LHCN-M2 (cell line): ENCODE measurements around the gene SLCO4A1. TPM values are rescaled to one million over a fixed set of nuclear protein-coding genes. Genes with fewer than 3 reads are reported as not detected.

Experiments used
- DNase-seq: peaks from one replicate; pipeline ENCODE4 v3.0.0-alpha.2; 2012; ENCODE audit warnings: low read depth
- total RNA-seq: library from RNA; depleted of rRNA; stranded (reverse); fragments of >200 nt; gene quantifications from 2 replicates; pipeline ENCODE4 v1.2.3, GENCODE V29; 2014

The SLCO4A1 gene
- total RNA-seq, 1 experiment from 2014 or later, result 0.17 TPM

DNA sequence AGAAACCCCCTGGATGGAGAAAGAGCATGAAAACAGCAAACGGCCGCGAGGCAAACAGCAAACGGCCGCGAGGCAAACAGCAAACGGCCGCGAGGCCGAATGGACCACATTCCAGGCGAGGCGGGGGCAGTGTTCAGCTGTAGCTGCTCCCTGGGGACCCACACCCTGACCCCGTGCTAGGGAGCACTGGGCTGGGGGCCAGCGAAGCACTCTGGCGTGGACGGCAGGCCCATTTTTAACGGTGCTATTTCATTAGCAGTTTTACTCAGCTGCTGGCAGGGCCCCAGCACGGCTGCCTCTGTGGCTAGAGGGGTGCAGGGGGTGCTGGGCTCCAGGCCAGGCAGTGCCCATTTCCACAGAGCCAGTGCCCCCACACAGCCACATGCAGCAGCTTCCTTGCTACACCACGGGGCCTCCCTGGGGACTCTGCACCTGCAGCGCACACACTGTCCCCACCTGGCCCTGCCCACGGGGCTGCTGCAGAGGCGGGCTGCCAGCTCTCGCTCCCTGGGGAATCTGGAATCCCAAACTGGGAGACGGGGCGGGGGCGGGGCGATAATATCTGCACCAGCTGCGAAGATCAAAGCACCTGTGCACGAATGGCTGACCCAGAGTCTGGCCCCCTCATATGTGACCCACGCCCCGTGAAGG lies 35.6 kb upstream of the SLCO4A1 start:
- no peak for DNase-seq

DNA sequence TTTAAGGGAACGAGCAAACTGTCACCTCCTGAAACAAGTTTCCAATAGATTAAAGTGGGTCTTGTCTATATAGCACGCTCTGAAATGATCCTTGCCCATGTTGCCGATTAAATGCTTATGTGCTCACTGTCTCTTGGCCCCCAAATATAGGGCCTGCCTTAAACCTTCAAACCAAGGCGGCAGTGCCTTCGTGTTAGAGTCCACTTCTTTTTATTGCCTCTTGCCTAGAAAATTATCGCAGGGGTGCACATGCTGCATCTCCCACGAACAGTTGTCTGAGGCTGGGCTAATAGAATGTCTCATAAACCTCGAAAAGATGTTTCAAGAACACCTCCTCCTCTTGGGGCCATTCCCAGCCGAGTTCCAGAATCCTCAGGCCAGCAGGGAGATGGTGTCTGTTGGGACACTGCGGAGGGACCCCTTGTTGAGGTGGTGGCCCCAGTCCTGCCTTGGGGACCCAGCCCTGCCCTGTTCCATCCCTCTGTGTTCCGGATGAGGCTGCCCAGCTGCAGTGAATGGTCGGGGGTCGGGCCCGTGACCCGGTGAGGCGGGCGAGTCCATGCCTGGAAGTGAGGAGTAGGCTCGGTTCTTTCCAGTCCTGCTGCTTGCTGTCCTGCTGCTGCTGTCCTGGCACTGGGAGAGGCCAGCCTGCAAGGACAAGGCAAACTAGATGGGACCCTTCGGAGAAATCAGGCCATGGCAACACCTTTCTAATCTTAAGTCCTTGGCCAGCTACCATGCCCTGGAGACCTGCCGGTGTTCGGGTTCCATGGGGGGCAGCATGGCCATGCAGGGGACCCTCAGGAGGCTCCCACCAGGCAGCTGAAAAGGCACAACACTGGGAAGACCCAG lies 34.7 kb upstream of the SLCO4A1 start:
- no peak for DNase-seq

GRCh38 chr20:62608218-62608565 lies 34.1 kb upstream of the SLCO4A1 start:
- no peak for DNase-seq

GRCh38 chr20:62609279-62609720 lies 33.0 kb upstream of the SLCO4A1 start:
- no peak for DNase-seq

- DNase-seq, result no peak
Observed at GRCh38 chr20:62609811-62610757, 32.2 kb upstream of the SLCO4A1 start.

- no peak for DNase-seq
Observed at GRCh38 chr20:62611012-62611411, 31.3 kb upstream of the SLCO4A1 start.

GRCh38 chr20:62611819-62612218 lies 30.5 kb upstream of the SLCO4A1 start:
- no peak for DNase-seq

GRCh38 chr20:62614085-62614960 lies 28.0 kb upstream of the SLCO4A1 start:
- no peak for DNase-seq

GRCh38 chr20:62614961-62615680 lies 27.2 kb upstream of the SLCO4A1 start:
- no peak for DNase-seq

DNA sequence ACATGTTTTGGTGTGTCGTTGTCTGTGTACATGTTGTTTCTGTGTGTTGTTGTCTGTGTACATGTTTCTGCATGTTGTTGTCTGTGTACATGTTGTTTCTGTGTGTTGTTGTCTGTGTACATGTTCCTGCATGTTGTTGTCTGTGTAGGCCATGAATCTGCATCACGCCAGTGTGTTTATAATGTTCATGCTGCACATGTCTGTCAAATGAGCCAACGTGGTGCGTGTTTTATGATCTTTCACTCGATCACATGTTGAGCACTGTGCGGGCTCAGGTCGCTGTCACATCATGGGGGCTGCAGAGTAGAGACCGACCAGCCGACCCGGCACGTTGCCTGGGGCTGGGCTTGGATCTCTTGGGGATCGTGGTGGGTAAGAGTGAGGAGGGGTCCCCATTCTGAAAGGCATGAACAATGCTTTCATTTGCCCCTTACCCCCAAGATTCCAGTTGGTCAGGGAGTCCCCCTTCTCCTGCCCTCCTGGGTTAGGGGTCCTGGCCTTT lies 26.5 kb upstream of the SLCO4A1 start:
- no peak for DNase-seq

DNA sequence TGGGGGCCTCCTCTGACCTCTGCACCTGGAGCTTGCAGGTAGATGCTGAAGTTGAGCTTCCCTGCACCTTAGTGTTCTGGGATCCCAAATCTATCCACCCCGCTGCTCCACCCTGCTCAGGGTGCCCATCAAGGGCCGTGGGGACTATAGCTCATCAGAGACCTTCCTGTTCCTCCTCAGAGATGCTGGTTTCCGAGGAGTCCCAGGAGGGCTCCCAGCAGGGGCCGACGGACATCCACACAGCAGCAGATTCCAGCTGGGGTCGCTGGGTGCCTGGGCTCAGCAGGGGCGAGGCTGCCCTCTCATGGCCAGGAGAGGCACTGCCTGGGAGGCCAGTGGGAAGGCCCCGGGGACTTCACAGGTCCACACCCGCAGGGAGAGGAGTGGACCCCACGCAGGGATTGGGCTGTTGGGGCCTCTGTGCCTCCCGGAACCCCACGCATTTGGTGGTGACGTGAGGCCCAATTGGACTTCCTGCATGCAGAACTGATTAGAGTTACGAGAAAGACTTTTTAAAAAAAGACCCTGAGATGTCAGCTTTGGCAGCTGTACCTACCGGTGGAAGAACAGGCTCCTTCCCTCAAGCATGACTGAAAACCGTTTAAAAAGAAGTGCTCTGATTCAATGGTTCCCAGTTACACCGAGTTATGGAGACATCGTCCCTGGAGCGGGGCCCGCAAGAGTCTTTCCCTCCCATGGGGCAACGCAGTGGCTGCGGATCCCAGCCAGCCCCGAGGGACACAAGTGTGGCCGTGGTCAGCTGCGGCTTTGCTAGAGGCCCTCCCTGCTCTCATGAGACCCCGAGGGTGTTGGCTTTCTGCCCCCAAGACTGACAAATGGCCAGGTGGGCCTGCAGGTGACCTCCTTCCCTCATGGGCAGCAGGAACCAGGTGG lies 25.3 kb upstream of the SLCO4A1 start:
- peak; percentile 34 for DNase-seq

GRCh38 chr20:62617711-62618483 lies 24.4 kb upstream of the SLCO4A1 start:
- no peak for DNase-seq

GRCh38 chr20:62618611-62619529 lies 23.4 kb upstream of the SLCO4A1 start:
- no peak for DNase-seq

GRCh38 chr20:62620625-62621024 lies 21.7 kb upstream of the SLCO4A1 start:
- DNase-seq, result no peak

DNA sequence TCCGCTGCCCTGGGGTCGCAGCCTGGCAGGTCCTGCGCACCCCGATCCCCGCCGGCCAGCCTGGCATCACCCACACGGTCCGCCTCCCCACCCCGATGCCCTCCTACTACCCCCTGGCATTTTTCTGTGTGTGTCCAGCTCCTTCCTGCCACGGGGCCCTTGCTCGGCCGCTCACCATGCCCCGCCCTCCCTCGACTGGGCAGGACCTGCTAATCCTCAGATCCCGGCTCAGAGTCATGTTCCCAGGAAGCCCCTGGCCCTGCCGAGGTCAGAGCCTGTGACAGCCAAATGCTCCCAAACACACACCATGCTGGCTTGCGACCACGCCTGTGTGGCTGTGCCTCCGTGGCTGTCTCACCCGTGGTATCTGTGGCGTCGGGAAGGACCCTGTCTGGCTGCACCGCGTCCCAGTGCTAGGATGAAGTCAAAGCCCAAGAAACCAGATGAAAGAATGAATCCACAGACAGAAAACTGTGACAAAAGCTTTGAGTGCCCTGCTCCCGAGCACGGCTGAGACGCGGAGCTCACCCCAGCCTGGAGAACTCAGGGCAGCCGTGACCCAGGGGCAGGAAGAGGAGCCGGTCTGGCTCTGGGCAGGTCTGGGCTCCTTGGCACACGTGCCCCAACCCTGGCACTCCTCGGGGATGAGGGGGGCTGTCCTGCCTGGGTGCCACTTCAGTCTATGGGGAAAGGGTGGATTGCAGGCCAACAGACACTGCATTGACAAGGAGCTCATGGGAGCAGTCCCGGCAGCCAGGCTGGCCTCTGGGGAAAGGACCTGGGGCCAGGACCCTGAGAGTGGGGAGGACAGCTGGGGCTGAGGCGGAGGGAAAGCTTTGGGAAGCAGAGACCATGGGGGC lies 20.8 kb upstream of the SLCO4A1 start:
- no peak for DNase-seq
